HepG2 (cell line): ENCODE measurements around the gene FAT1. TPM values are rescaled to one million over a fixed set of nuclear protein-coding genes. Genes with fewer than 3 reads are reported as not detected.

Experiments
- ATM ChIP-seq: fragments of 450-650 bp; IDR thresholded peaks from 2 replicates; pipeline ENCODE4 v1.7.1; 2017; ENCODE audit warnings: mild to moderate bottlenecking, borderline replicate concordance
- CEBPG ChIP-seq: IDR thresholded peaks from 2 replicates; pipeline ENCODE4 v1.6.1; 2016
- CREB1 ChIP-seq, 2 experiments: fragments of 450-650 bp in 1 of 2; IDR thresholded peaks; 2 replicates each; pipeline ENCODE4 v1.6.1; 2016 to 2017; ENCODE audit warnings: control low read depth in 1 of 2, mild to moderate bottlenecking in 1 of 2, missing compliant biosample characterization in 1 of 2, missing genetic modification characterization in 1 of 2
- EP300 ChIP-seq, 3 experiments: sonication (generic) in 1 of 3; formaldehyde crosslinking in 1 of 3; IDR thresholded peaks; 2 replicates each; pipeline versions ENCODE4 v1.5.1 to v1.6.1; 2011 to 2020; ENCODE audit warnings: low read depth in 2 of 3, low read length in 2 of 3, borderline replicate concordance in 1 of 3, improper control_type of control experiment in 1 of 3, mild to moderate bottlenecking in 1 of 3, missing genetic modification reagents in 1 of 3, moderate library complexity in 1 of 3
- GATAD2A ChIP-seq: IDR thresholded peaks from 2 replicates; pipeline ENCODE4 v1.6.1; 2016
- HNRNPUL1 ChIP-seq: fragments of 200-400 bp; formaldehyde crosslinking; IDR thresholded peaks from 2 replicates; pipeline ENCODE4 v1.6.1; 2017; ENCODE audit warnings: low read depth, mild to moderate bottlenecking, low read length, moderate library complexity
- KLF12 ChIP-seq: sonication (generic); formaldehyde crosslinking; IDR thresholded peaks from 2 replicates; pipeline ENCODE4 v1.4.0; 2020; ENCODE audit warnings: missing genetic modification reagents, borderline replicate concordance
- MAFK ChIP-seq, 2 experiments: IDR thresholded peaks in 1 of 2; conservative IDR thresholded peaks in 1 of 2; 2 replicates each; pipeline ENCODE4 v1.6.1; 2011; ENCODE audit warnings: improper control_type of control experiment in 2 of 2, low read length in 2 of 2
- NR2F6 ChIP-seq, 2 experiments: IDR thresholded peaks; 2 replicates each; pipeline ENCODE4 v1.6.1; 2016; ENCODE audit warnings: antibody characterized with exemption in 1 of 2, mild to moderate bottlenecking in 1 of 2
- POLR2G ChIP-seq: fragments of 200-400 bp; formaldehyde crosslinking; IDR thresholded peaks from 2 replicates; pipeline ENCODE4 v1.6.1; 2018; ENCODE audit warnings: mild to moderate bottlenecking, low read depth, low read length, moderate library complexity
- SETDB1 ChIP-seq: sonication (generic); formaldehyde crosslinking; IDR thresholded peaks from 2 replicates; pipeline ENCODE4 v1.5.1; 2020; ENCODE audit warnings: missing genetic modification reagents, mild to moderate bottlenecking, borderline replicate concordance
- SOX5 ChIP-seq: IDR thresholded peaks from 2 replicates; pipeline ENCODE4 v1.6.1; 2016; ENCODE audit warnings: borderline replicate concordance
- SP5 ChIP-seq: IDR thresholded peaks from 2 replicates; pipeline ENCODE4 v1.6.1; 2016; ENCODE audit warnings: low read depth, borderline replicate concordance
- TBX3 ChIP-seq: fragments of 450-650 bp; IDR thresholded peaks from 2 replicates; pipeline ENCODE4 v1.6.1; 2017; ENCODE audit warnings: antibody characterized with exemption, mild to moderate bottlenecking, inconsistent platforms, borderline replicate concordance
- THYN1 ChIP-seq: sonication (generic); formaldehyde crosslinking; IDR thresholded peaks from 2 replicates; pipeline ENCODE4 v1.8.1; 2023; ENCODE audit warnings: low read depth, mild to moderate bottlenecking, moderate library complexity, missing genetic modification reagents, borderline replicate concordance
- ZNF333 ChIP-seq: sonication (generic); formaldehyde crosslinking; IDR thresholded peaks from 2 replicates; pipeline ENCODE4 v1.4.0; 2020; ENCODE audit warnings: mild to moderate bottlenecking, missing genetic modification reagents, borderline replicate concordance
- ZNF543 ChIP-seq: sonication (generic); formaldehyde crosslinking; IDR thresholded peaks from 2 replicates; pipeline ENCODE4 v1.4.0; 2020; ENCODE audit warnings: mild to moderate bottlenecking, missing genetic modification reagents
- ZNF605 ChIP-seq: sonication (generic); formaldehyde crosslinking; IDR thresholded peaks from 2 replicates; pipeline ENCODE4 v1.8.0; 2022; ENCODE audit warnings: mild to moderate bottlenecking, missing genetic modification reagents
- ZNF674 ChIP-seq: sonication (generic); formaldehyde crosslinking; IDR thresholded peaks from 2 replicates; pipeline ENCODE4 v1.5.0; 2020; ENCODE audit warnings: low read depth, mild to moderate bottlenecking, missing genetic modification reagents
- ZNF780A ChIP-seq: sonication (generic); formaldehyde crosslinking; IDR thresholded peaks from 2 replicates; pipeline ENCODE4 v1.8.0; 2022; ENCODE audit warnings: mild to moderate bottlenecking, missing genetic modification reagents, moderate library complexity
- ZSCAN31 ChIP-seq: sonication (generic); formaldehyde crosslinking; IDR thresholded peaks from 2 replicates; pipeline ENCODE4 v1.5.0; 2020; ENCODE audit warnings: low read depth, mild to moderate bottlenecking, missing genetic modification reagents
- polyA plus RNA-seq, 8 experiments: library from polyadenylated mRNA; depleted of rRNA in 3 of 8; stranded (reverse) in 7 of 8; unstranded in 1 of 8; fragments of >200 nt; fragmentation: Illumina TruSeq in 4 of 8; extraction: Trizol in 4 of 8; gene quantifications; 2 replicates each; pipeline versions ENCODE4 v1.2.1 to v1.2.3, GENCODE V29; 2011 to 2016; ENCODE audit warnings: low read depth in 4 of 8, missing spikeins in 1 of 8, mixed read lengths in 1 of 8; ENCODE audit not compliant: insufficient read depth in 1 of 8
- total RNA-seq, 5 experiments: library from RNA; depleted of rRNA; stranded (reverse); fragments of >200 nt; fragmentation: Illumina TruSeq; extraction: Trizol; gene quantifications; 2 replicates each; pipeline ENCODE4 v1.2.3, GENCODE V29; 2016; ENCODE audit warnings: low read depth in 1 of 5
- TF ChIP-seq, protein P1 (sequence below): sonication (generic); formaldehyde crosslinking; IDR thresholded peaks from 2 replicates; pipeline ENCODE4 v1.4.0; 2020; ENCODE audit warnings: mild to moderate bottlenecking, missing genetic modification reagents
- TF ChIP-seq, protein P2 (sequence below): sonication (generic); formaldehyde crosslinking; IDR thresholded peaks from 2 replicates; pipeline ENCODE4 v1.5.1; 2020; ENCODE audit warnings: mild to moderate bottlenecking, missing genetic modification reagents, borderline replicate concordance

Gene FAT1
- total and polyA plus RNA-seq, 2 of the 13 experiments (the other 11 are each of a cell fraction or from before 2014, with no cell fraction given), result 185 to 216 TPM

DNA sequence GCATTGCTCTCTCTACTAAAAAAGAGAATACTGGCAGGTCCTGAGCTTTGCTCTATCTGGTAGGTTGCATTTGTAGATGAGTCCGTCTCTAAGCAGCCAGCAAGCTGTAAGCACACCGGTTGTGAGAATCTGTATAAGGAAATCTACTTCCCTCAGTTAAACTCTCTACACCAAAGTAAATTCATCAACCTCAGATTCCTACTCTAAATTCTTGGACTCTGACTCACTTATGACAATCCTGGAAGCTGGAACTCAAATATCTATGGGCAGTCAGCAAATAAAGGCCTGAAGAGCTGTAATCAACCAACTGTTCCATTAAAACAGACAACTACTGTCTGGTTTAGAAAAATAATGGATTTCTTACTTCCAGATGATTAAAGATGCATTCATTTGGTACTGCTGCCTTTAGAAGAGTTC lies 37.9 kb downstream of the FAT1 start (continued):
- TF ChIP-seq ZNF605 (CRISPR knock-in tag), result no peak
- no peak for TF ChIP-seq SETDB1 (CRISPR knock-in tag)
- peak; percentile 36 to 54; a peak in 3 of 4 replicates for TF ChIP-seq MAFK (conservative IDR thresholded peaks at IDR 0.05 in 1 of 2, IDR thresholded peaks at IDR 0.05 in 1 of 2; ENCODE audit: low read length in 2 of 2)
- 0 out of 2 replicates have a peak, but pooled peaks have one; percentile 45 for TF ChIP-seq SOX5
- no peak for TF ChIP-seq ZNF780A (CRISPR knock-in tag)
- no peak for TF ChIP-seq HNRNPUL1
- TF ChIP-seq ZSCAN31 (CRISPR knock-in tag), result no peak
- no peak for TF ChIP-seq ZNF543 (CRISPR knock-in tag)
- peak in 1 of 2 experiments; percentile 86; a peak in 2 of 4 replicates for TF ChIP-seq EP300 (IDR thresholded peaks at IDR 0.05; ENCODE audit: low read depth in 2 of 2, low read length in 2 of 2)
- peak; percentile 43; the same call in 1 of the 2 replicates for TF ChIP-seq EP300 (CRISPR knock-in tag; IDR thresholded peaks at IDR 0.05; ENCODE audit: borderline replicate concordance)
- no peak for TF ChIP-seq ZNF333
- TF ChIP-seq GATAD2A (CRISPR knock-in tag), result peak; percentile 50
- TF ChIP-seq, protein P1, sequence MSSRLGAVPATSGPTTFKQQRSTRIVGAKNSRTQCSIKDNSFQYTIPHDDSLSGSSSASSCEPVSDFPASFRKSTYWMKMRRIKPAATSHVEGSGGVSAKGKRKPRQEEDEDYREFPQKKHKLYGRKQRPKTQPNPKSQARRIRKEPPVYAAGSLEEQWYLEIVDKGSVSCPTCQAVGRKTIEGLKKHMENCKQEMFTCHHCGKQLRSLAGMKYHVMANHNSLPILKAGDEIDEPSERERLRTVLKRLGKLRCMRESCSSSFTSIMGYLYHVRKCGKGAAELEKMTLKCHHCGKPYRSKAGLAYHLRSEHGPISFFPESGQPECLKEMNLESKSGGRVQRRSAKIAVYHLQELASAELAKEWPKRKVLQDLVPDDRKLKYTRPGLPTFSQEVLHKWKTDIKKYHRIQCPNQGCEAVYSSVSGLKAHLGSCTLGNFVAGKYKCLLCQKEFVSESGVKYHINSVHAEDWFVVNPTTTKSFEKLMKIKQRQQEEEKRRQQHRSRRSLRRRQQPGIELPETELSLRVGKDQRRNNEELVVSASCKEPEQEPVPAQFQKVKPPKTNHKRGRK (CRISPR knock-in tag), result no peak
- no peak for TF ChIP-seq POLR2G
- no peak for TF ChIP-seq KLF12 (CRISPR knock-in tag)
- TF ChIP-seq CREB1 (IDR thresholded peaks at IDR 0.05), result no peak
- TF ChIP-seq CREB1 (CRISPR knock-in tag; IDR thresholded peaks at IDR 0.05), result no peak
- no peak for TF ChIP-seq ZNF674 (CRISPR knock-in tag)
- TF ChIP-seq, protein P2, sequence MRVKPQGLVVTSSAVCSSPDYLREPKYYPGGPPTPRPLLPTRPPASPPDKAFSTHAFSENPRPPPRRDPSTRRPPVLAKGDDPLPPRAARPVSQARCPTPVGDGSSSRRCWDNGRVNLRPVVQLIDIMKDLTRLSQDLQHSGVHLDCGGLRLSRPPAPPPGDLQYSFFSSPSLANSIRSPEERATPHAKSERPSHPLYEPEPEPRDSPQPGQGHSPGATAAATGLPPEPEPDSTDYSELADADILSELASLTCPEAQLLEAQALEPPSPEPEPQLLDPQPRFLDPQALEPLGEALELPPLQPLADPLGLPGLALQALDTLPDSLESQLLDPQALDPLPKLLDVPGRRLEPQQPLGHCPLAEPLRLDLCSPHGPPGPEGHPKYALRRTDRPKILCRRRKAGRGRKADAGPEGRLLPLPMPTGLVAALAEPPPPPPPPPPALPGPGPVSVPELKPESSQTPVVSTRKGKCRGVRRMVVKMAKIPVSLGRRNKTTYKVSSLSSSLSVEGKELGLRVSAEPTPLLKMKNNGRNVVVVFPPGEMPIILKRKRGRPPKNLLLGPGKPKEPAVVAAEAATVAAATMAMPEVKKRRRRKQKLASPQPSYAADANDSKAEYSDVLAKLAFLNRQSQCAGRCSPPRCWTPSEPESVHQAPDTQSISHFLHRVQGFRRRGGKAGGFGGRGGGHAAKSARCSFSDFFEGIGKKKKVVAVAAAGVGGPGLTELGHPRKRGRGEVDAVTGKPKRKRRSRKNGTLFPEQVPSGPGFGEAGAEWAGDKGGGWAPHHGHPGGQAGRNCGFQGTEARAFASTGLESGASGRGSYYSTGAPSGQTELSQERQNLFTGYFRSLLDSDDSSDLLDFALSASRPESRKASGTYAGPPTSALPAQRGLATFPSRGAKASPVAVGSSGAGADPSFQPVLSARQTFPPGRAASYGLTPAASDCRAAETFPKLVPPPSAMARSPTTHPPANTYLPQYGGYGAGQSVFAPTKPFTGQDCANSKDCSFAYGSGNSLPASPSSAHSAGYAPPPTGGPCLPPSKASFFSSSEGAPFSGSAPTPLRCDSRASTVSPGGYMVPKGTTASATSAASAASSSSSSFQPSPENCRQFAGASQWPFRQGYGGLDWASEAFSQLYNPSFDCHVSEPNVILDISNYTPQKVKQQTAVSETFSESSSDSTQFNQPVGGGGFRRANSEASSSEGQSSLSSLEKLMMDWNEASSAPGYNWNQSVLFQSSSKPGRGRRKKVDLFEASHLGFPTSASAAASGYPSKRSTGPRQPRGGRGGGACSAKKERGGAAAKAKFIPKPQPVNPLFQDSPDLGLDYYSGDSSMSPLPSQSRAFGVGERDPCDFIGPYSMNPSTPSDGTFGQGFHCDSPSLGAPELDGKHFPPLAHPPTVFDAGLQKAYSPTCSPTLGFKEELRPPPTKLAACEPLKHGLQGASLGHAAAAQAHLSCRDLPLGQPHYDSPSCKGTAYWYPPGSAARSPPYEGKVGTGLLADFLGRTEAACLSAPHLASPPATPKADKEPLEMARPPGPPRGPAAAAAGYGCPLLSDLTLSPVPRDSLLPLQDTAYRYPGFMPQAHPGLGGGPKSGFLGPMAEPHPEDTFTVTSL (CRISPR knock-in tag), result peak; percentile 61; the same call in 1 of the 2 replicates
- TF ChIP-seq NR2F6 (IDR thresholded peaks at IDR 0.05), result no peak
- 0 out of 2 replicates have a peak, but pooled peaks have one; percentile 30 for TF ChIP-seq NR2F6 (CRISPR knock-in tag; IDR thresholded peaks at IDR 0.05)
- no peak for TF ChIP-seq CEBPG (CRISPR knock-in tag)
- no peak for TF ChIP-seq ATM
- no peak for TF ChIP-seq SP5 (CRISPR knock-in tag)
- TF ChIP-seq THYN1, result no peak
- no peak for TF ChIP-seq TBX3
